ENCODE data around the gene MRC1.

DNA sequence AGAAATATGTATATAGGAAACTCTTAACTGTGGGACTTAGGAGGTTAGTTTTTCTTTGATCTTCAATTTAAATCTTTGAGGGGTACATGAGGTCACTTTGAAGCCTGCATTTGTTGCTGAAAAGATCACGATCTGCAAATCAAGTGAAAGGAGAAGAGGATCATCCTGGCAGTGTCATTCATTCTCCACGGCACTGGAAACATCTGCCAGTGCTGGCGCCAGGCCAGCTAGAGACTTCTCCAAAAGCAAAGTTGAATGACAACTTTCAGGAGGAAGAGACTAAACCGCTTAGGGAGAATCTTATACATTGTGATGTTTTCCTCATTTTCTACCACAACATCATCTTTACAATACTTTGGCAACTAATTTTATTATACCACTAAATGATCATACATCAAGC is 42.5 kb downstream of the MRC1 start:
- TF ChIP-seq EP300 (IDR thresholded peaks at IDR 0.05; ENCODE audit: low read depth in 2 of 2, low read length in 2 of 2) (no peak), EP300 (CRISPR knock-in tag; IDR thresholded peaks at IDR 0.05; ENCODE audit: borderline replicate concordance) (no peak), POLR2AphosphoS5 (IDR thresholded peaks at IDR 0.05; ENCODE audit: low read depth, low read length) (no peak), PAF1 (CRISPR knock-in tag; IDR thresholded peaks at IDR 0.05) (no peak)

Measured in HepG2 (cell line).